Activated T-cell treated with anti-CD3 and anti-CD28 coated beads for 48 hours (primary cell): ENCODE results near the gene HNRNPUL1.

ENCODE experiments used
- DNase-seq: peaks from one replicate; pipeline ENCODE4 v3.0.0-alpha.2; 2020; ENCODE audit warnings: low read depth

HNRNPUL1 gene

DNA sequence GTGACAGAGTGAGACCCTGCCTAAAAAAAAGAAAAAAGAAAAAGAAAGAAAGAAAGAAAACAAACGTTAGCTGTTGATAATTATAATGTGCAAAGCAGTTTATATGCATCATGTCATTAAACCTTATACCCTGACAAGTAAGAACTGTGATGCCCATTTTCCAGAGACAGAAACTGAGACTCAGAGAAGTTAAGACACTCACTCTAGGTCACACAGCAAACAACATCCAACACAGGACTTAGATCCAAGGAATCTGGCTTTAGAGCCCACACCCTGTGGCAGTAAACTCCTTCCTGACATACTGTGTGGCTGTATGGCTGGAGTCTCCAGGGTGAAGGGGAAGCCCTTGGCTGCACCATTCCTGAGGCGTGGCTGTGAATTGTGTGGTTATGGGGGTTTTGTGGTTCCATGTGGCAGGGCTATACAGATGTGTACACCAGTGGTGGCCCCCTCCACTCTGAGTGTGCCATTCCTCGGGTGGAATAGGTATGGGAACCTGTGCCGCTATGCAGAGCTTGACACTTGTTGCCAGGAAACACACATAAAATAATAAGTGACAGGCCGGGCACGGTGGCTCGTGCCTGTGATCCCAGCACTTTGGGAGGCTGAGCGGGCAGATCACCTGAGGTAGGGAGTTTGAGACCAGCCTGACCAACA is 29.5 kb upstream of the HNRNPUL1 start:
- no peak for DNase-seq

DNA sequence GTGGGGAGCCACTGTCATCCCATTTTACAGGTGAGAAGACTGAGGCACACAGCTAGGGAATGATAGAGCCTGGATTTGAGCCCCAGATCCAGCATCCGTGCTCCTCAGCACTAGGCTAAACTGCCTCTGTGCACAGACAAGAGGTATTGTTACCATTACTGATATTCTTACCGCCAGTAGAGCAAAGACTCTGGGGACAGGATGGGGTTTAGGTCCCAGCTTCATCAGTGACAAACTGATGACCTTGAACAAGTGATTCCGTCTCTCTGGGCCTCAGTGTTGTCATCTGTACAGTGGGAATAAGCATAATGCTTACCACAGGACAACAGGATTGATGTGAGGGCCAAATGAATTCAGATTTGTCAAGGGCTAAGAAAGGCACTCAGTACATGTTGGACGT is 28.7 kb upstream of the HNRNPUL1 start:
- DNase-seq = no peak

DNA sequence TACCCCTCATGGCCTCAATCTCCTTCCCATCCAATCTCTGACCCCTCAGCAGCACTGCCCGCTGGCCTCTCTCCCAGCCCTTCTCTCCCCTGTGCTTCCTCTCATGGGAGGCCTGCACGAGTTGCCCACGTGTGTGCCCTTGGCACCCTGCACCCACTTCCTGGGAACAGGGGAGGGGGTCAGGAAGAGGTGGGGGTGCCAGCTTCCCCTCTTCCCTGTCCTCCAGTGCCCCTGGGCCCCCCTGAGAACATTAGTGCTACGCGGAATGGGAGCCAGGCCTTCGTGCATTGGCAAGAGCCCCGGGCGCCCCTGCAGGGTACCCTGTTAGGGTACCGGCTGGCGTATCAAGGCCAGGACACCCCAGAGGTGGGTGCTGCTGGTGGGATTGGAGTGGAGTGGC is 25.9 kb upstream of the HNRNPUL1 start:
- DNase-seq = no peak

DNA sequence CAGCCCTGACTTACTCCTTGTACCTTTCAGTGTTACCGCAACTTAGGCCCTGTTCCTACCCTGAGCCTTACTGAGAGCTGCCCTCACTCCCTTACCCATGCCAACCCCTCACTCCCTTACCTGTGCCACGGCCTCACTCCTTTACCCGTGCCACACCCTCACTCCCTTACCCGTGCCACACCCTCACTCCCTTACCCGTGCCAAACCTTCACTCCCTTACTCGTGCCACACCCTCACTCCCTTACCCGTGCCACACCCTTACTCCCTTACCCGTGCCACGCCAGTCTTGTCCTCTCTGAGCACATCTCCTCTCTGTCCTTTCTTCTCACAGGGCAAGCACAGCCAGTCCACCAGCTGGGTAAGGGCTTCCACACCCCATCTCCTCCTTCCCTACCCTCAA is 24.8 kb upstream of the HNRNPUL1 start:
- no peak for DNase-seq

DNA sequence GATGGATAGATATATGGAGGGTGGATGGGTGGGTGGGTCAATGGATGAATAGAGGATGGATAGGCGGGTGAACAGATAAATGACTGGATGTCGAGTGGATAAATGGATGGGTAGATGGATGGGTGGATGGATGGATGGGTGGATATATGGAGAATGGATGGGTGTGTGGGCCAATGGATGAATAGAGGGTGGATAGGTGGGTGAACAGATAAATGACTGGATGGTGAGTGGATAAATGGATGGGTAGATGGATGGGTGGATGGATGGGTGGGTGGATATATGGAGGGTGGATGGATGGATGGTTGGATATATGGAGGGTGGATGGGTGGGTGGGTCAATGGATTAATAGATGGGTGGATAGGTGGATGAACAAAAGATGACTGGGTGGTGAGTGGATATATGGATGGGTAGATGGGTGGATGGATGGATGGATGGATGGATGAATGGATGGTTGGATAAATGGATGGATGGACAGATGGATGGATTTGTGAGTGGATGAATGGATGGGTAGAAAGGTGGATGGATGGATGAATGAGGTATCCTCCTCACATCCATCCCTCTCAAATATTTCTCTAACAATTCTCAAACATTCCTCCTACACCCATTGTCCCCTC is 24.1 kb upstream of the HNRNPUL1 start:
- no peak for DNase-seq

DNA sequence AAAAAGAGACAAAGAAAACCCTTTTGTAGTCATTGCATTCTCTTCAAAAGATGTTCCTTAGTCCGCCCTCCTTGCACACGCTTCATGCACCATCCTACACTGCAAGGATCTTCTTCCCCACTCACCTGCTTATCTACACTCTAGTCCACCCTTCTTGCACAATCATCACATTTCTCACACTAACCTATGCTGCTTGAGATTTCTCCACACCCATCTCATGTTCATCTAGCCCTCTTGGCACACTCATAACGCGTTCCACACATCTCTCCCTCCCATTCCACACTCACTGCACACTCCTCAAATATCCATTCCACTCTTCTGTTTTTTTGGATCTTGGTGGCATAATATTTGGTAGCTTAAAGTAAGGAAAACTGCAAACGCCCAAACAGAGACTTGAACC is 22.3 kb upstream of the HNRNPUL1 start:
- no peak for DNase-seq

DNA sequence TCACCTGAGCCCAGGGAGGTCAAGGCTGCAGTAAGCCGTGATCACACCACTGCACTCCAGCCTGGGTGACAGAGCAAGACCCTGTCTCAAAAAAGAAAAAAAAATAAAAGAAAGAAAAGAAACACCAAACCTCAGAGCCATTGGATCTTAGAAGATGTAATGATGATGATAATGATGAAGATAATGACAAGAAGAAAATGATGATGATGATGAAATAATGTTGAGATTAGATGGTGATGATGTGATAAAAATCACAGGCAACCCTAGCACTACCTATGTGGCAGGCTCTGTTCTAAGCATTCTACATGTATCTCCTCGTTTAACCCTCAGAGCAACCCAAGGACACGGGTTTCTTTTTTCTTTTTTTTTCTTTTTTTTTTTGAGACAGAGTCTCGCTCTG is 20.1 kb upstream of the HNRNPUL1 start:
- no peak for DNase-seq

DNA sequence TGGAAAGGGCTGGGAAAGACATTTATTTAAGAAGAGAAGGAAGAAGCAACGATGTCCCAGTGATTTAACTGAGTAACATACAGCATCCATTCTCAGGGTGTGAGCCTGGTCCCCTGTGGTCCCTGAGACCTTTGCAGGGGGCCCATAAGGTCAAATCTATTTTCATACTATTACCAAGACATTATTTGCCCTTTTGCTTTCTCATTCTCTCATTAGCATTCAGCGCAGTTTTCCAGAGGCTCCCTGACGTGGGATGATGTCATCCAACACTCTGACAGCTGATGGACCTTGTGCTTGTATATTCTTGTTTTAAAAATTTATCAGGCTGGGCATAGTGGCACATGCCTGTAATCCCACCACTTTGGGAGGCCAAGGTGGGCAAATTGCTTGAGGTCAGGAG is 18.3 kb upstream of the HNRNPUL1 start:
- DNase-seq = no peak

DNA sequence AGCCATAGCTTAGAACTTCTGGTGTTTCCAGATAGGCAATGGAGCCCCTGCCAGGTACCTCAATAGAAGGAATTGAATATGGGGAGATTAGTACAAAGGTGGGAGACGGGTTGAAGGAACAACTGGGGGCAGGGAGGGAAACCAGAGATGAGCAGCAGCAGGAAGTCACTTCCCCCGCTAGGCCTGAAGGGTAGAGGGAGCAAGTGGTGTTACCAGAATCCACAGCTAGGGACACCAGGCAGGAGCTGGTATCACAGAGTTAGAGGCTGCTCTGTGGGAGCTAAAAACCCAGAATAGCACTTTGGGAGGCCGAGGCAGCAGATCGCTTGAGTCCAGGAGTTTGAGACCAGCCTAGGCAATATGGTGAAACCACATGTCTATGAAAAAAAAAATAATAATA is 15.3 kb upstream of the HNRNPUL1 start:
- DNase-seq = no peak

DNA sequence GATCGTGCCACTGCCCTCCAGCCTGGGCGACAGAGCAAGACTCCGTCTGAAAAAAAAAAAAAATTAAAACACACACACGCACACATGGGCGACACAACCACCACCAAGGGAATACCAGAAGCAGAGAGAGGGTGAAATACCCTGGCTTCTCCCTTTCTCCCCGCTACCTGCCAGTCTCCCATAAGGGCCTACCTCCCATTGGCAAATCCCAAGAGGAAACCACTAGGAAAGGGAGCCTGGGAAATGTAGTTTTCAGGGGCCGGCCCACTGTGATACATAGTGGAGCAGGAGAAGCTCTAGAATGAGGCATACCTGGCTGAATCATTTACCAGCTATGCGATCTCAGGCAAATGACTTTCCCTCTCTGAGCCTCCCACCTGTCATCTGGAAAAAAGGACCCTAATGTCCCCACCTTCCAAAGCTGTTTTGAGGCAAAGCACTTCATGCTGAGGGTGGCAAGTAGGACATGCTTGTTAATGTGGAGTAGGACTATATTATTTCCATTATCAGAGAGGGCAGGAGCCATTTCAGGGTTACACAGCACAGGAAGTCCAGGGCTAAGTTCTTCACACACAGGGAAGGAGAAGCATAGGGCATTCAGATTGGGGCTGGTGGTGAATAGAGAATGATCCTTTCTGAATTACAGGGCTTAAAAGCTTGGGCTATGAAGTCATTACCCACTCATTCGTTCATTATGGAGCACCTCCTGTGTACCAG is 14.3 kb upstream of the HNRNPUL1 start:
- no peak for DNase-seq

DNA sequence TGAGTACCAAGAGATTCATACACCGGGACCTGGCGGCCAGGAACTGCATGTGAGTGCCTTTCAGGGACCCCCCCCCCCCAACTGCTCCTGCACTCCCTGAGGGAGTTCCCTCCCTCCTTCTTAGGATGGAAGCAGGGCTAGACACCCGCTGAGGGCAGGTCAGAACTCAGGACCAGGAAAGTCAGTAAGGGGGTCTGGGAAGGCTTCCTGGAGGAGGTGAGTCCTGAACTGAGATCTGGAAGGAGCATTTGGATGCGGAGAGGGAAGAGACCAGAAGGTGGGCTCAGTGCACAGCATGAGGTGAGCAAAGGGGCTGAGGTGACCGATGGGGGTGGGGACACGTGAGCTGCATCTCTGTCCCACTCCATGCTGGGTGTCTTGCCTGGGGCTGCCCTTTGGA is 10.5 kb upstream of the HNRNPUL1 start:
- DNase-seq = no peak

DNA sequence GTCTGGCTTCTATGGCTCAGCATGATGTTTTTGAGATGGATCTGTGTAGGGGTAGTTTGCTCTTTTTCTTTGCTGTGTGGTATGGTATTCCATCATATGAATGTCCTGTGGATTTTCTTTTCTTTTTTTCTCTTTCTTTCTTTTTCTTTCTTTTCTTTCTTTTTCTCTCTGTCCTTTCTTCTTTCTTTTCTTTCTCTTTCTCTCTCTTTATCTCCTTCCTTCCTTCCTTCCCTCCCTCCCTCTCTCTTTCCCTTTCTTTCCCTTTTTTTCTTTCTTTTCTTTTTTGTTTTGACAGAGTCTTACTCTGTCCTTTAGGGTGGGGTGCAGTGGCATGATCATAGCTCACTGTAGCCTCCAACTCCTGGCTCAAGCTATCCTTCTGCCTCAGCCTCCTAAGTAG is 9.0 kb upstream of the HNRNPUL1 start:
- no peak for DNase-seq

DNA sequence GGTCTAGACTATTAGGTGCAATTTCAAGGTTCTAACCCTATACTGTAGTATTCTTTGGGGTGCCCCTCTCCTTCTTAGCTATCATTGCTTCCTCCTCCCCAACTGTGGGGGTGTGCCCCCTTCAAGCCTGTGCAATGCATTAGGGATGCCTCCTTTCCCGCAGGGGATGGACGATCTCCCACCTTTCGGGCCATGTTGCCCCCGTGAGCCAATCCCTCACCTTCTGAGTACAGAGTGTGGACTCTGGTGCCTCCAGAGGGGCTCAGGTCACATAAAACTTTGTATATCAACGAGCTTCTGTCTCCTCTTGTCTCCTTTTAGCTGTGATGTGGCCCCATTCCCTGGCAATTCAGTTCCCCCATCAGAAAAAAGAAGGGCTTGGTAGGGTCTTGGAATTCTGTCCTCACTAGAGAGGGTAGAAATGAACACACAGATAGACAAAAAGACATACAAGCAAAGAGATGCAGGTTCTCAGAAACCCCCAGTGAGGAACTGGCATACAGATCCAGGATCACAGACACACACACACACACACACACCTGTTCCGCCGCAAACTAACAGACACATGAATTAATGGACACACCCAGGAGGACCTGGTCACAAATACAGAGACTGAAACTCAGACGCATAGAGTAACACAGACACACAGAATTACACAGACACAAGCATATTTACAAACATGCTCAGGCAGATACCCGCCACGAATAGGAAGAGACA is 2.5 kb upstream of the HNRNPUL1 start:
- DNase-seq = no peak

DNA sequence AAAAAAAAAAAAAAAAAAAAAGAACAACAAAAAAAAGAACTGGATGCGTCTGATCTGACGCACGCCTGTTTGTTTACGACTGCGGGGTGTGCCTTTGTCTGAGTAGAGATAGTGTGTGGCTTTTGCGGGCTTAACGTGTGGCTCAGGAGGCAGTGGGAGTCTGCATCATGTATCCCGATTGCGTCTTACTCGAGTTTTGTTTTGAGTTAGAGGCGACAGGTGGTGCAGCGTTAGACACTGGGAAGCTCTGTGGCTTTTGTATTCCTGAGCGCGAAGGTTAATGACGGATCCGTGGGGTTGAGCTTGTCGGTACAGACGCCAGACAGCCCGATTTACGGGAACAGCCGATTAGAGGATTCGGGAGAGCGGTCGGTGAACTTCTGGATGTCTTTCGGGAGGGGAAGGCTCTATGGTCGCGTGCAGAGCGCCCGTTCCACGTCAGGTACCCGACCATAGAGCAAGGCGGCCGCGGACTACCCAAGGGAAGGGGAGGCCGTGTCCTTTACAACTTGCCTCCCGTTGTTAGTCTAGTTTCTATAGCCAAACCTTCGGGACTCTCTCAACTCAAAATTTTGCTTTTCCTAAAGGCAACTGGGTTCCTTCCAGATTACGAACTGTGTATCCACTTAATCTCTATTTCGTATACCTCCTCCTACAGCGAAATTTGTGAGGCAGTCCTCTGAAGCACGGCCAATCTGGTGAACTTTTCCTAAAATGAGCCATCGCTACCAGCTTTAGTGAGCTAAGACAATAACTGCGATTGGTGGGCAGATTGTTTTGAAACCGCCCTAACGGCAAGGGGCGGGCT is 926 bp upstream of the HNRNPUL1 start:
- DNase-seq = peak; percentile 78

DNA sequence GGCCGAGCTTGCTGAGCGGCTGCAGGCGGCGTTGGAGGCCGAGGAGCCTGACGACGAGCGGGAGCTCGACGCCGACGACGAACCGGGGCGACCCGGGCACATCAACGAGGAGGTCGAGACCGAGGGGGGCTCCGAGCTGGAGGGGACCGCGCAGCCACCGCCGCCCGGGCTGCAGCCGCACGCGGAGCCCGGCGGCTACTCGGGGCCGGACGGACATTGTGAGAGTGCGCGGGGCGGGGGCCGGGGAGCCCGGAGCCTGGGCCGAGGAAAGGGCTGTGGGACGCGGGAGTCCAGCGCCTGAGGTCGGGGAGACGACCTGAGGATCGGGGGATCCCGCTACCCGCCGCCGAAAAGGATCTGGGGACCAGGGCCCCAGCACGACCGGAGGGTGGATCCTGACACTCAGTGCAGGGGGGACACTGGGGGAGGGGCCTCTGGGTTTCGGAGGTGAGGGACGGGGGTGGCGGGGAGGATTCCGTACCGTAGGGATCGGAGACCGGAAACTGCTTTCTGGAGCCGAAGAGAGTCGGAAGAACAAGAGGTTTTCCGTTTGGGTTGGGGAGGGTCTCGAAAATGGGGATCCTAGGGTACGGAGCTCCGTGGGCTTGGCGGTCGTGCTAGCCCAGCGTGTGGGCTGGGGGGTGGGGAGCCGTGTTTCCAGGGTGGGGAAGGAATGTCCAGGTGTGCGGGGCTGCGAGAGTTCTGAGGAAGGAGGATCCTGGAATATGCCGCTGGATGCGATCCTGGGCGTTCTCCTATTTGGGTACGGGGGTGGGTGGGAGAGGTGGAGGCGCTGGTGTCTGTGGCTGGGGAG is 616 bp downstream of the HNRNPUL1 start:
- peak; percentile 64 for DNase-seq

DNA sequence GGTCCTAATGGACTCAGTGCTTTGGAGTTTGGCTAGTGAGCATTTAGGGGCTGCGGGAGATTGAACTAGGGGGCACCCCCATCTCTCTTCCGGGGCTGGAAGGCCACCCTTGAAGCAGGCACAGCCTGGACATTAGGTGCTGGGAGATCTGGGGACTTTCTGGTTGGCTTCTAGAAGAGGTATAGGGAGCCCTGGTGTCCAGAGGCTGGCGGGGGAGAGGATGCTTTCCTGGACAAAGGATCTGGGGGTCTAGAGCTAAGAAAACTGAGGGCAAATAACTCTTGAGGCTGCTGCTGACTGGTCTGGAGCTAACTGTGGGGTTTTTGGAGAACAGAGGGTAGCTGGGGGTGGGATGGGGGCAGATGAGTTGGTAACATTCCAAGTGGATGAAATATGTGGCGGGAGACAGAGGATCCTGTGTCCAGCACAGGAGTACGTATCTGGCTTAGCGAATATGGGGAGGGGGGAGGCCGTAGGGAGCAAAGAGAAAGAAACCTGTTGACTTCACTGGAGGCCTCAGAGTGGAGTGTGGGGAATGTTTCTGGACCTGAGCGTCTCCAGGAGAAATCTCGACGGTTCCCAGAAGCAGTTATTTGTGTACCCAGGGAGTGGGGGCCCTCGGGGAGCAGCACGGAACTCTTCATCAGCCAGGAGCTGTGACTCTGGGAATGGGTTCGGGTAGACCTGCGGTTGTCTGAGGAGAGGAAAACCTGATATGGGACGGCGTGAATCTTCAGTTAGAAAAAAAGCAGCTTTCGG is 1.4 kb downstream of the HNRNPUL1 start:
- DNase-seq = no peak

DNA sequence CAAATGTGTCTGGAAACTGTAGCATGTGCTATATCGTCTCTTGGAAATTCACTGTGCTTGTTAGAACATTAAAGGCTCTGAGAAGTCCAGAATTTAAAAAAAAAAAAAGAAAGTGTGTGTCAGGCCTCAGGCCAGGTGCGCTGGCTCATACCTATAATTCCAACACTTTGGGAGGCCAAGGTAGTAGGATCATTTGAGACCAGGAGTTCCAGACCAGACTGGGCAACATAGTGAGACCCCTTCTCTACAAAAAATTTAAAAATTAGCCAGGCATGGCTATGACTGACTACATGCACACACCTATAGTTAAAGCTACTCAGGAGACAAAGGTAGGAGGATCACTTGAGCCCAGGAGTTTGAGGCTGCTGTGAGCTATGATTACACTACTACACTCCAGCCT is 4.9 kb downstream of the HNRNPUL1 start:
- no peak for DNase-seq

DNA sequence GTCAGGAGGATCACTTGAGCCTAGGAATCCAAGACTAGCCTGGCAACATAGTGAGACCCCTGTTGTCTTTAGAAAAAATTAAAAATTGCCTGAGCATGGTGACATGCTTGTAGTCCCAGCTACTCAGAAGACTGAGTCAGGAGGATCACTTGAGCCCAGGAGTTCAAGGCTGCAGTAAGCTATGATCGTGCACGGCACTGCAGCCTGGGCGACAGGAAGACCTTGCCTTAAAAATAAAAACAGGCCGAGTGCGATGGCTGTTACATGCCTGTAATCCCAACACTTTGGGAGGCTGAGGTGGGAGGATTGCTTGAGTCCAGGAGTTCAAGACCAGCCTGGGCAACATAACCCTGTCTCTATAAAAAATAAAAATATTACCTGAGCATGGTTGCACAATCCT is 5.4 kb downstream of the HNRNPUL1 start:
- DNase-seq = no peak

DNA sequence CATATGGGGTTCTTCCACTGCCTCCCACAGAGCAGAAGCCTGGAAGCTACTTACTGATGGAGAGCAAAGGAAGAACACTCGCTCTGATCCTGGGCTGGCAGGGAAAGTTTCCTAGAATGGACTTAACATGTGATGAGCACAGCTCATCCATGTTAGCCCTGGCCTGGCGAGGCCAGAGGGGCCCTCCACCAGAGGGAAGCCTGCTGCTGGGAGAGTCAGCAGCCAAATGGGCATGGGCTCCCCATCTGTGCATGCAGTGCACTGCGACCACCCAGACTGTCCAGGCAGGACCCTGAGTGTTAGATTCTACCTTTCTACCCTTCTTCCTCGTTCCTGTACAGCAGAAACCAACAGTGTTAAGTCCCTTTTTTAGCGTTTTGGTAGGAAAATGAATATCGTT is 8.9 kb downstream of the HNRNPUL1 start:
- DNase-seq = no peak

DNA sequence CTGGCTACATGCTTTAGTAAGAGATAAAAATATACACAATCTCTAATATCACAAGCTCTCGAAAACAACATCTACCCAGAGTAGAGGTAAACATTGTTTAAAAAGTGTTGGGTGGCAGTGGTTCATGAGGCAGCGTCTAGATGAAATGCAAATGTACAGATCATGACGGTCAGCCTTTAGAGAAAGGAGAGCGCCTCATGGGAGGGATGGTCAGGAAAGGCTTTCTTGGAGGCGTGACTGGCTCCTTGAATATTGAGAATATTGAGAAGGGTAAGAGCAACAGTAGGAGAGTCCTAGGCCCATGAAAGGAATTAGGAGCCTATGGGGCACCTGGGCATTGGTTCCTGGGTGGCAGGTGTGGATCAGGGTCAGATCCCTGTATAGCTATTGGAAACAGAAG is 10.6 kb downstream of the HNRNPUL1 start:
- DNase-seq = no peak

DNA sequence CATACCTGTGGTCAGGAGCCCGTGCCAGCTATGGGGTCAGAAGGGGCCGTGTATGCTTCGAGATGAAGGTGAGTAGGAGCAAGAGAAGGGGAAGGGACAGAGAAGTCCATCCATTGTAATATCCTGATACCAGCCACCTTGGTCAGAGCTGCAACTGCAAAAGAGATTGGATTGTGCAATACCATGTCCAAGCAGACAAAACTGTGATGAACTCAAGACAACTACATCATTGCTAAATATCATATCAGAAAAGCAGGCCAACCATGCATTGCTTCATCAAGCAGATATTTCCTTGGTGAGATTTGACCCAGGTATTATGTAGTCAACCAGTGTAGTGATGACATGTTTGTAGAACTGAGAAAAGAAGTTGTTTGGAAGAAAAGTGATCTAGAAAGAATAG is 12.1 kb downstream of the HNRNPUL1 start:
- no peak for DNase-seq
